A673 (cell line): ENCODE data around the gene SLC16A7. TPM values are rescaled to one million over a fixed set of nuclear protein-coding genes. Genes with fewer than 3 reads are reported as not detected.
A peak's percentile ranks its signal among the peaks of the same experiment; 100 is the strongest.

Experiments used
- BruUV-seq: library from RNA; stranded (reverse); fragments of 400-500 nt; replicated peaks from 2 replicates; lab custom pipeline; 2021; lab: Mats Ljungman, UMichigan
- CTCF ChIA-PET: fragments of 300-600 bp; sonication (Branson Sonifier 250); formaldehyde crosslinking; loops from one replicate; lab custom pipeline; 2022; ENCODE audit warnings: antibody characterized with exemption; lab: Charles Lee
- POLR2A ChIA-PET: fragments of 300-600 bp; sonication (Branson Sonifier 250); formaldehyde crosslinking; loops from one replicate; lab custom pipeline; 2022; ENCODE audit warnings: antibody characterized with exemption; ENCODE audit not compliant: low non-redundant PET; lab: Charles Lee
- DNase-seq: peaks from one replicate; pipeline ENCODE4 v3.0.0-alpha.2; 2015; ENCODE audit warnings: low spot score
- H3K27ac ChIP-seq: fragments of 200-600 bp; sonication (generic); 2 replicates; pipeline ENCODE4 v1.5.1; 2016; ENCODE audit warnings: mixed run types, low read depth, mild to moderate bottlenecking, mixed read lengths, antibody characterized with exemption, low read length; ENCODE audit not compliant: poor library complexity, severe bottlenecking
- H3K27me3 ChIP-seq: fragments of 200-600 bp; sonication (generic); replicated peaks from 2 replicates; pipeline ENCODE4 v1.6.1; 2017; ENCODE audit warnings: mixed run types, low read depth, mild to moderate bottlenecking, mixed read lengths, antibody characterized with exemption, low read length; ENCODE audit not compliant: insufficient read depth, poor library complexity
- H3K36me3 ChIP-seq: fragments of 200-600 bp; sonication (generic); 2 replicates; pipeline ENCODE4 v1.6.1; 2016; ENCODE audit warnings: mixed run types, mild to moderate bottlenecking, mixed read lengths, antibody characterized with exemption, low read length; ENCODE audit not compliant: insufficient read depth, poor library complexity, severe bottlenecking
- H3K4me1 ChIP-seq: fragments of 200-600 bp; sonication (generic); 2 replicates; pipeline ENCODE4 v1.6.1; 2017; ENCODE audit warnings: mixed run types, mild to moderate bottlenecking, mixed read lengths, antibody characterized with exemption, low read length; ENCODE audit not compliant: insufficient read depth, poor library complexity, severe bottlenecking
- H3K4me3 ChIP-seq: fragments of 200-600 bp; sonication (generic); 2 replicates; pipeline ENCODE4 v1.5.1; 2016; ENCODE audit warnings: low read depth, mixed run types, mild to moderate bottlenecking, mixed read lengths, low read length; ENCODE audit not compliant: poor library complexity, severe bottlenecking
- H3K9me3 ChIP-seq: fragments of 200-600 bp; sonication (generic); 2 replicates; pipeline ENCODE4 v1.6.1; 2016; ENCODE audit warnings: mixed run types, low read depth, mild to moderate bottlenecking, mixed read lengths, antibody characterized with exemption, low read length; ENCODE audit not compliant: poor library complexity, severe bottlenecking
- EZH2 ChIP-seq: fragments of 200-600 bp; sonication (generic); IDR thresholded peaks from 2 replicates; pipeline ENCODE4 v1.6.1; 2017; ENCODE audit warnings: borderline replicate concordance, low read depth, mild to moderate bottlenecking, mixed read lengths, antibody characterized with exemption, low read length; ENCODE audit not compliant: poor library complexity, severe bottlenecking
- intact Hi-C: fragments of 100-400 bp; cut with micrococcal nuclease; formaldehyde crosslinking; loops from one replicate; pipeline ENCODE4 v1.10.0; 2022; ENCODE audit not compliant: unreplicated experiment
- total RNA-seq: library from RNA; stranded (reverse); gene quantifications from 2 replicates; pipeline ENCODE4 v1.2.3, GENCODE V29; 2021
- TF ChIP-seq, protein P1 (sequence below): fragments of 300-800, 200-600 bp; sonication (generic); conservative IDR thresholded peaks from 2 replicates; pipeline ENCODE4 v1.5.1; 2017; ENCODE audit warnings: low read depth, mild to moderate bottlenecking, antibody characterized with exemption, low read length, moderate library complexity, mixed read lengths

Gene SLC16A7
- total RNA-seq, 1 experiment from 2014 or later = 2.5 TPM

DNA sequence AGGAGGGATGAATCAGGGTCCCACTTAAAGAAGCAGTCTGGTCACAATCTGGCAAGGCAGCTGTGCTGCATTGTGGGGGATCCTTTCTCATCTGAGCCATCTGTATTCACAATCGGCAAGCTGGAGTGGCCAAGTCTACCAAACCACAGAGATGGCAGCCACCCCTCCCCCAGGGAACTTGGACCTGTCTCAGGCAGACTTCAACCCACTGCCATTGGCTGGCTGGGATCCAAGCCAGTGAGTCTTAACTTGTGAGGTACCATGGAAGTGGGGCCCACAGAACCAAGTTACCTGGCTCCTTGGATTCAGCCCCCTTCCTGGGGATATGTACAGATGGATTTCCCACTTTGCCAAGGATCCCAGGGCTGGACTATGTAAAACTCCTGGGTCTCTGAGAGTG is 196.8 kb downstream of the SLC16A7 start:
- H3K36me3 ChIP-seq = no peaks in the 10 kb centered on the region
- no TSS peak for BruUV-seq
- H3K9me3 ChIP-seq = no peaks in the 10 kb centered on the region
- no peak for TF ChIP-seq EZH2
- TF ChIP-seq, protein P1, sequence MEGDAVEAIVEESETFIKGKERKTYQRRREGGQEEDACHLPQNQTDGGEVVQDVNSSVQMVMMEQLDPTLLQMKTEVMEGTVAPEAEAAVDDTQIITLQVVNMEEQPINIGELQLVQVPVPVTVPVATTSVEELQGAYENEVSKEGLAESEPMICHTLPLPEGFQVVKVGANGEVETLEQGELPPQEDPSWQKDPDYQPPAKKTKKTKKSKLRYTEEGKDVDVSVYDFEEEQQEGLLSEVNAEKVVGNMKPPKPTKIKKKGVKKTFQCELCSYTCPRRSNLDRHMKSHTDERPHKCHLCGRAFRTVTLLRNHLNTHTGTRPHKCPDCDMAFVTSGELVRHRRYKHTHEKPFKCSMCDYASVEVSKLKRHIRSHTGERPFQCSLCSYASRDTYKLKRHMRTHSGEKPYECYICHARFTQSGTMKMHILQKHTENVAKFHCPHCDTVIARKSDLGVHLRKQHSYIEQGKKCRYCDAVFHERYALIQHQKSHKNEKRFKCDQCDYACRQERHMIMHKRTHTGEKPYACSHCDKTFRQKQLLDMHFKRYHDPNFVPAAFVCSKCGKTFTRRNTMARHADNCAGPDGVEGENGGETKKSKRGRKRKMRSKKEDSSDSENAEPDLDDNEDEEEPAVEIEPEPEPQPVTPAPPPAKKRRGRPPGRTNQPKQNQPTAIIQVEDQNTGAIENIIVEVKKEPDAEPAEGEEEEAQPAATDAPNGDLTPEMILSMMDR = no peak
- POLR2A ChIA-PET = no interaction called here
- H3K4me3 ChIP-seq = no peak overlapping the region
- intact Hi-C loops = no loop called here
- no peaks in the 10 kb centered on the region for H3K27me3 ChIP-seq
- CTCF ChIA-PET = no interaction called here
- no peaks in the 10 kb centered on the region for H3K4me1 ChIP-seq
- no peak overlapping the region for H3K27ac ChIP-seq
- no peak for DNase-seq

GRCh38 chr12:59803735-59804134 is 207.9 kb downstream of the SLC16A7 start:
- intact Hi-C loops = no loop called here
- DNase-seq = no peak
- BruUV-seq = no TSS peak
- Histone ChIP-seq H3K4me3 (no peak overlapping the region), H3K4me1 (no peaks in the 10 kb centered on the region), H3K27me3 (no peaks in the 10 kb centered on the region), H3K9me3 (no peaks in the 10 kb centered on the region), H3K36me3 (no peaks in the 10 kb centered on the region), H3K27ac (no peak overlapping the region)
- POLR2A ChIA-PET = no interaction called here
- TF ChIP-seq, protein P1 = no peak
- no peak for TF ChIP-seq EZH2
- CTCF ChIA-PET = no interaction called here

- BruUV-seq = no TSS peak
- H3K4me1 ChIP-seq = no peaks in the 10 kb centered on the region
- DNase-seq = peak; percentile 34
- no peak overlapping the region for H3K27ac ChIP-seq
- H3K9me3 ChIP-seq = no peaks in the 10 kb centered on the region
- H3K4me3 ChIP-seq = no peak overlapping the region
- H3K27me3 ChIP-seq = no peaks in the 10 kb centered on the region
- POLR2A ChIA-PET = no interaction called here
- H3K36me3 ChIP-seq = no peaks in the 10 kb centered on the region
- intact Hi-C loops = no loop called here
- CTCF ChIA-PET = no interaction called here
- no peak for TF ChIP-seq EZH2
- TF ChIP-seq, protein P1 = peak; percentile 75
Observed at GRCh38 chr12:59808317-59808910, 212.6 kb downstream of the SLC16A7 start.
